Mucosa of descending colon (tissue), 3 donors: ENCODE data around the gene SYNE4. TPM values are rescaled to one million over a fixed set of nuclear protein-coding genes. Genes with fewer than 3 reads are reported as not detected.
"Not testable (repeated sequence)": the region's sequence is repeated elsewhere in the genome, so short reads cannot be mapped to it uniquely, and the experiment has no call there.

ENCODE experiments used
- ATAC-seq: fragments of 200-7000 bp; cut with Tn5 transposase; one replicate; pipeline ENCODE4 v1.9.1; 2020; ENCODE audit warnings: mild to moderate bottlenecking, moderate library complexity
- DNase-seq, 3 donors: peaks; one replicate each; pipeline ENCODE4 v3.0.0-alpha.2; 2020
- H3K36me3 ChIP-seq: fragments of 200-600 bp; one replicate; pipeline ENCODE4 v1.8.0; 2021; ENCODE audit warnings: low read depth, mild to moderate bottlenecking
- H3K4me1 ChIP-seq: fragments of 200-600 bp; one replicate; pipeline ENCODE4 v1.8.0; 2021; ENCODE audit warnings: low read depth, mild to moderate bottlenecking
- H3K4me3 ChIP-seq: fragments of 200-600 bp; one replicate; pipeline ENCODE4 v1.8.0; 2021; ENCODE audit warnings: mild to moderate bottlenecking
- H3K9me3 ChIP-seq: fragments of 200-600 bp; one replicate; pipeline ENCODE4 v1.8.0; 2021; ENCODE audit warnings: mild to moderate bottlenecking
- intact Hi-C, 2 donors: fragments of 100-400 bp; cut with DNase I in 1 of 2; cut with micrococcal nuclease in 1 of 2; formaldehyde crosslinking; loops; one replicate each; pipeline versions ENCODE4 v1.11.0 to v1.11.1; 2022; cut with DNase I, micrococcal nuclease
- total RNA-seq, 3 donors: library from RNA; stranded (reverse); fragmentation: NEBNext Ultra II Directional in 2 of 3; extraction: Animal tissue kit (Norgen Biotek cat#: 25700) in 2 of 3; gene quantifications; one replicate each; pipeline versions ENCODE4 v1.2.1 to v1.2.4, GENCODE V29; 2021 to 2023
- TF ChIP-seq, protein P1 (sequence below): fragments of 200-600 bp; IDR thresholded peaks from one replicate; pipeline ENCODE4 v1.8.0; 2022; ENCODE audit warnings: antibody characterized with exemption, mild to moderate bottlenecking
- donor health status: DM: no; HTN: no; CAD: no; lungs with moderate emphysema.
- donor health status: DM: no; HTN: no; CAD: no.
- donor health status: DM: no; HTN: yes; CAD: no.

The SYNE4 gene
- total RNA-seq, 3 donors from 2014 or later: 3.5 to 7.9 (median 6.9) TPM

DNA sequence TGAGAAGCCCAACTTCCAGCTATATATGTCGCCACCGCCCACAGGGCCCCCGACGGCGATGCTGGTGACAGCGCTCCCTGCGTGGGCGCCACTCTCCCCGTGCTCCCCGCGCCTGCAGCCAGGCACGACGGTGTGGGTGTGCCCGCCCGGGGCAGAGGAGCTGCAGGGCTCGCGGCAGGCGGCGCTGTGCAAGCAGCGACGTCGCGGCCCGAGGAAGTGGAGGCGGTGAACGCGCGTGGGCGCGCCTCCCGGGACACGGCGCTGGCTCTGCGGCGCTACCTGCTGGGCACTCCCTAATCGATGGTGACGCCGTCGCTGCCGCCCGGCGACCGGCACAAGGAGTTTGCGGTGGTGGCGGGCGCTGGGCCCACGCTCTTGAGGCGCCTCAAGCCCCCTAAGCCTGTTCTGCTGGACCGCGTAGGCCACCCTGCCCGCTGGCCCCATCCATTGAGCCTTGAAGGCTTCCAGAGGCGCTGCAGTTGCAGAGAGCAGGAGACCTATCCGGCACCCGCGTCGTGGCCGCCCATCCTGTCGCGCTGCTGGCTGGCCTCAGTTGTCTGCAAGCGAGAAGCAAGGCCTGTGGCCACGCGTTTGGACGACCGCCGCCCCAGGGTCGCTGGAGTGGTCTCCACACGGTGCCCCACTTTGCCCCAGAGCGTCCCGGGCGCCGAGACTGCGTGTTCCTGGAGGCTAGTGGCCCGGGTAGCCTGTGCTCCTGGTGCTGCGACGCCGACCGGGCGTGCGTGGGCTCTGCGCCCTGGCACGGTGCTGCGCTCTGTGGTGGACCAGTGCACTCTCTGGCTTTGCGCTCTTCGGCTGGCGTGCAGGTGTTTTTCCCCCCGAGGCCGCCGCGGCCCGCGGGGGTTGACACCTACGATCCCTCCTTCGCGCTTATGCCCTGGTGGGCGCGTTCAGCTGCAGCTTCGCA lies 49.3 kb downstream of the SYNE4 start:
- TF ChIP-seq, protein P1, sequence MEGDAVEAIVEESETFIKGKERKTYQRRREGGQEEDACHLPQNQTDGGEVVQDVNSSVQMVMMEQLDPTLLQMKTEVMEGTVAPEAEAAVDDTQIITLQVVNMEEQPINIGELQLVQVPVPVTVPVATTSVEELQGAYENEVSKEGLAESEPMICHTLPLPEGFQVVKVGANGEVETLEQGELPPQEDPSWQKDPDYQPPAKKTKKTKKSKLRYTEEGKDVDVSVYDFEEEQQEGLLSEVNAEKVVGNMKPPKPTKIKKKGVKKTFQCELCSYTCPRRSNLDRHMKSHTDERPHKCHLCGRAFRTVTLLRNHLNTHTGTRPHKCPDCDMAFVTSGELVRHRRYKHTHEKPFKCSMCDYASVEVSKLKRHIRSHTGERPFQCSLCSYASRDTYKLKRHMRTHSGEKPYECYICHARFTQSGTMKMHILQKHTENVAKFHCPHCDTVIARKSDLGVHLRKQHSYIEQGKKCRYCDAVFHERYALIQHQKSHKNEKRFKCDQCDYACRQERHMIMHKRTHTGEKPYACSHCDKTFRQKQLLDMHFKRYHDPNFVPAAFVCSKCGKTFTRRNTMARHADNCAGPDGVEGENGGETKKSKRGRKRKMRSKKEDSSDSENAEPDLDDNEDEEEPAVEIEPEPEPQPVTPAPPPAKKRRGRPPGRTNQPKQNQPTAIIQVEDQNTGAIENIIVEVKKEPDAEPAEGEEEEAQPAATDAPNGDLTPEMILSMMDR: peak; percentile 19
- DNase-seq: peak; percentile 36 to 82 (median 68)
- peak; percentile 96 for ATAC-seq
- intact Hi-C loops: no loop called here
- H3K4me1 ChIP-seq: peaks cover 4% of the 10 kb centered on the region
- no peaks in the 10 kb centered on the region for H3K9me3 ChIP-seq
- H3K36me3 ChIP-seq: no peaks in the 10 kb centered on the region
- H3K4me3 ChIP-seq: no peak overlapping the region

DNA sequence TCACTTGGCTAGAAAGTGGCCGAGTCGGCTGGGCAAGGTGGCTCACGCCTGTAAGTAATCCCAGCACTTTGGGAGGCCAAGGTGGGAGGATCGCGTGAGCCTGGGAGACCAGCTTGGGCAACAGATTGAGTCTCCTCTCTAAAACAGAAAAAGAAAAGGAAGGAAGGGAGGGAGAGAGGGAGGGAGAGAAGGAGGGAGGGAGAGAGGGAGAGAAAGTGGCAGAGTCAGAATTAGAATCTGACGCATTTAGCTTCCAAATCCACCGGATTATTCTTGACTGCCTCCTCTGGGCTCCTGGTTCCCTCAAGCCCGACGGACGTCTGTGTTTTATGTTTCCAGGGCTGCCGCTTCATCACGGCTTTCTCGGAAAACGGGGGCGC lies 50.0 kb downstream of the SYNE4 start:
- peaks cover 4% of the 10 kb centered on the region for H3K4me1 ChIP-seq
- ATAC-seq (no peak), DNase-seq (no peak)
- no peaks in the 10 kb centered on the region for H3K36me3 ChIP-seq
- H3K4me3 ChIP-seq: no peak overlapping the region
- TF ChIP-seq, protein P1: no peak
- intact Hi-C loops: no loop called here
- no peaks in the 10 kb centered on the region for H3K9me3 ChIP-seq

GRCh38 chr19:35957411-35957810 lies 51.2 kb downstream of the SYNE4 start:
- H3K36me3 ChIP-seq, H3K4me1 ChIP-seq, H3K4me3 ChIP-seq, ATAC-seq, DNase-seq, H3K9me3 ChIP-seq, intact Hi-C loops: not testable (repeated sequence)

GRCh38 chr19:35955881-35956634 lies 52.6 kb downstream of the SYNE4 start:
- Histone ChIP-seq H3K36me3 (no peaks in the 10 kb centered on the region), H3K9me3 (no peaks in the 10 kb centered on the region), H3K4me3 (no peak overlapping the region), H3K4me1 (peaks cover 4% of the 10 kb centered on the region)
- no peak for ATAC-seq
- TF ChIP-seq, protein P1: no peak
- intact Hi-C loops: no loop called here
- no peak for DNase-seq

Other genes starting within 250 kb of the SYNE4 start
- 10 to 100 TPM; 14.4 to 16.0 (median 14.6) TPM for gene ARHGAP33, start 233.2 kb downstream of the SYNE4 start, total RNA-seq
- gene PRODH2, start 196.0 kb downstream of the SYNE4 start, total RNA-seq: not detected
- gene NPHS1, start 156.3 kb downstream of the SYNE4 start, total RNA-seq: under 1 TPM in 1 of 3 donors, not detected in 2; 0.09 TPM
- under 1 TPM in 1 of 3 donors, not detected in 2; 0.09 TPM for gene KIRREL2, start 151.9 kb downstream of the SYNE4 start, total RNA-seq
- gene APLP1, start 140.2 kb downstream of the SYNE4 start, total RNA-seq: 10 to 100 TPM in 1 of 3 donors, 1 to 10 TPM in 2; 1.6 to 13.2 (median 1.9) TPM
- 10 to 100 TPM in 2 of 3 donors, 1 to 10 TPM in 1; 8.7 to 16.6 (median 12.3) TPM for gene NFKBID, start 108.3 kb downstream of the SYNE4 start, total RNA-seq
- 1 to 10 TPM; 4.6 to 8.2 (median 7.9) TPM for gene HCST, start 106.3 kb downstream of the SYNE4 start, total RNA-seq
- gene TYROBP, start 100.5 kb downstream of the SYNE4 start, total RNA-seq: 10 to 100 TPM; 15.7 to 50.2 (median 45.0) TPM
- 10 to 100 TPM; 10.5 to 14.0 (median 10.5) TPM for gene LRFN3, start 72.4 kb downstream of the SYNE4 start, total RNA-seq
- gene SDHAF1, start 13.6 kb downstream of the SYNE4 start, total RNA-seq: 10 to 100 TPM; 18.1 to 22.0 (median 19.1) TPM
- 10 to 100 TPM; 20.2 to 24.1 (median 22.0) TPM for gene ALKBH6, start 5.4 kb upstream of the SYNE4 start, total RNA-seq
- gene CLIP3, start 24.1 kb upstream of the SYNE4 start, total RNA-seq: 10 to 100 TPM in 1 of 3 donors, 1 to 10 TPM in 2; 4.6 to 68.9 (median 8.1) TPM
- gene THAP8, start 45.5 kb upstream of the SYNE4 start, total RNA-seq: 10 to 100 TPM in 1 of 3 donors, 1 to 10 TPM in 2; 3.7 to 10.1 (median 4.4) TPM
- gene WDR62, start 46.1 kb upstream of the SYNE4 start, total RNA-seq: 1 to 10 TPM; 1.6 to 4.1 (median 1.9) TPM
- gene OVOL3, start 102.3 kb upstream of the SYNE4 start, total RNA-seq: not detected
- 10 to 100 TPM; 42.7 to 66.4 (median 47.4) TPM for gene POLR2I, start 106.1 kb upstream of the SYNE4 start, total RNA-seq
- 100 to 1,000 TPM in 1 of 3 donors, 10 to 100 TPM in 2; 81.9 to 106 (median 90.8) TPM for gene TBCB, start 106.7 kb upstream of the SYNE4 start, total RNA-seq
- 100 to 1,000 TPM; 501 to 878 (median 756) TPM for gene CAPNS1, start 131.3 kb upstream of the SYNE4 start, total RNA-seq
- 100 to 1,000 TPM in 1 of 3 donors, 10 to 100 TPM in 1, 1 to 10 TPM in 1; 6.0 to 115 (median 11.3) TPM for gene COX7A1, start 143.6 kb upstream of the SYNE4 start, total RNA-seq
- 1 to 10 TPM; 2.9 to 7.8 (median 3.1) TPM for gene ZNF565, start 205.9 kb upstream of the SYNE4 start, total RNA-seq
- gene ZNF146, start 206.3 kb upstream of the SYNE4 start, total RNA-seq: 10 to 100 TPM; 32.8 to 45.9 (median 40.7) TPM